ENCODE results near the gene NRARP. TPM values are rescaled to one million over a fixed set of nuclear protein-coding genes. Genes with fewer than 3 reads are reported as not detected.
A peak's percentile ranks its signal among the peaks of the same experiment; 100 is the strongest.
"Not testable (repeated sequence)": the region's sequence is repeated elsewhere in the genome, so short reads cannot be mapped to it uniquely, and the experiment has no call there.

NRARP gene
- total RNA-seq (2014; rRNA removed; shearing (Covaris generic)) = 0.50 and 0.67 TPM in 2 replicates
- polyA plus RNA-seq (2015; cell fraction: cytosol; rRNA removed) = 1.9 and 2.2 TPM in 2 replicates
- polyA plus RNA-seq (2015; cell fraction: nucleus; rRNA removed) = 0.51 TPM in 1 of 2 replicates, not detected in the other

GRCh38 chr9:137302118-137302448 is at the start of gene NRARP:
NRARP (minus strand) TSS chr9:137302271; CDS start chr9:137301928, 343 bp downstream.
- in situ Hi-C loops (cut with HindIII; ENCODE audit: low pct_unique_long_range_greater_than_20kb, low sequenced_read_pairs) = no loop called here
- peak; percentile 55 for DNase-seq (ENCODE audit: low read depth, low spot score)

- in situ Hi-C loops (cut with HindIII; ENCODE audit: low pct_unique_long_range_greater_than_20kb, low sequenced_read_pairs) = no loop called here
- DNase-seq (ENCODE audit: low read depth, low spot score) = no peak
Measured at GRCh38 chr9:137350696-137351584, 48.9 kb upstream of the NRARP start.

- in situ Hi-C loops (cut with HindIII; ENCODE audit: low pct_unique_long_range_greater_than_20kb, low sequenced_read_pairs) = no loop called here
- DNase-seq (ENCODE audit: low read depth, low spot score) = no peak
Measured at GRCh38 chr9:137349471-137350033, 47.5 kb upstream of the NRARP start.

- no peak for DNase-seq (ENCODE audit: low read depth, low spot score)
- in situ Hi-C loops (cut with HindIII; ENCODE audit: low pct_unique_long_range_greater_than_20kb, low sequenced_read_pairs) = no loop called here
Measured at GRCh38 chr9:137348769-137349470, 46.8 kb upstream of the NRARP start.

GRCh38 chr9:137347928-137348327 is 45.9 kb upstream of the NRARP start:
- DNase-seq (ENCODE audit: low read depth, low spot score) = no peak
- in situ Hi-C loops (cut with HindIII; ENCODE audit: low pct_unique_long_range_greater_than_20kb, low sequenced_read_pairs) = no loop called here

- in situ Hi-C loops (cut with HindIII; ENCODE audit: low pct_unique_long_range_greater_than_20kb, low sequenced_read_pairs) = no loop called here
- no peak for DNase-seq (ENCODE audit: low read depth, low spot score)
Measured at GRCh38 chr9:137342482-137342881, 40.4 kb upstream of the NRARP start.

- DNase-seq (ENCODE audit: low read depth, low spot score) = no peak
- in situ Hi-C loops (cut with HindIII; ENCODE audit: low pct_unique_long_range_greater_than_20kb, low sequenced_read_pairs) = no loop called here
Measured at GRCh38 chr9:137341227-137341626, 39.2 kb upstream of the NRARP start.

GRCh38 chr9:137339908-137340462 is 37.9 kb upstream of the NRARP start:
- DNase-seq (ENCODE audit: low read depth, low spot score) = peak; percentile 52
- in situ Hi-C loops (cut with HindIII; ENCODE audit: low pct_unique_long_range_greater_than_20kb, low sequenced_read_pairs) = not testable (repeated sequence)

- in situ Hi-C loops (cut with HindIII; ENCODE audit: low pct_unique_long_range_greater_than_20kb, low sequenced_read_pairs) = no loop called here
- DNase-seq (ENCODE audit: low read depth, low spot score) = no peak
Measured at GRCh38 chr9:137339045-137339907, 37.2 kb upstream of the NRARP start.

GRCh38 chr9:137336735-137337134 is 34.7 kb upstream of the NRARP start:
- DNase-seq (ENCODE audit: low read depth, low spot score) = no peak
- in situ Hi-C loops (cut with HindIII; ENCODE audit: low pct_unique_long_range_greater_than_20kb, low sequenced_read_pairs) = no loop called here

GRCh38 chr9:137333016-137333671 is 31.1 kb upstream of the NRARP start:
- in situ Hi-C loops (cut with HindIII; ENCODE audit: low pct_unique_long_range_greater_than_20kb, low sequenced_read_pairs) = no loop called here
- no peak for DNase-seq (ENCODE audit: low read depth, low spot score)

- no peak for DNase-seq (ENCODE audit: low read depth, low spot score)
- in situ Hi-C loops (cut with HindIII; ENCODE audit: low pct_unique_long_range_greater_than_20kb, low sequenced_read_pairs) = no loop called here
Measured at GRCh38 chr9:137331929-137332328, 29.9 kb upstream of the NRARP start.

- in situ Hi-C loops (cut with HindIII; ENCODE audit: low pct_unique_long_range_greater_than_20kb, low sequenced_read_pairs) = no loop called here
- no peak for DNase-seq (ENCODE audit: low read depth, low spot score)
Measured at GRCh38 chr9:137330689-137331088, 28.6 kb upstream of the NRARP start.

GRCh38 chr9:137329590-137329989 is 27.5 kb upstream of the NRARP start:
- DNase-seq (ENCODE audit: low read depth, low spot score); in situ Hi-C loops (cut with HindIII; ENCODE audit: low pct_unique_long_range_greater_than_20kb, low sequenced_read_pairs): not testable (repeated sequence)

- DNase-seq (ENCODE audit: low read depth, low spot score); in situ Hi-C loops (cut with HindIII; ENCODE audit: low pct_unique_long_range_greater_than_20kb, low sequenced_read_pairs): not testable (repeated sequence)
Measured at GRCh38 chr9:137327641-137328550, 25.8 kb upstream of the NRARP start.

Measured in SK-MEL-5 (cell line).